Fibroblast of the aortic adventitia (primary cell): ENCODE measurements around the gene LRP1. TPM values are rescaled to one million over a fixed set of nuclear protein-coding genes. Genes with fewer than 3 reads are reported as not detected.

Source experiments
- DNase-seq: peaks from one replicate; pipeline ENCODE4 v3.0.0-alpha.2; 2010; ENCODE audit warnings: low read depth
- H3K4me3 ChIP-seq: 2 replicates; pipeline ENCODE4 v1.5.1; 2011; ENCODE audit warnings: low read depth, mild to moderate bottlenecking, control low read depth, low read length, moderate library complexity
- CTCF ChIP-seq: IDR thresholded peaks from 2 replicates; pipeline ENCODE4 v1.5.1; 2011; ENCODE audit warnings: mild to moderate bottlenecking, low read length, control low read depth, inconsistent platforms; ENCODE audit not compliant: insufficient read depth
- total RNA-seq: library from RNA; depleted of rRNA; stranded (reverse); fragments of >200 nt; gene quantifications from 2 replicates; pipeline ENCODE4 v1.2.3, GENCODE V29; 2012; ENCODE audit warnings: low replicate concordance

Gene LRP1
- total RNA-seq, 1 donor: 541 TPM

- peak; percentile 93 for DNase-seq
- peak overlapping the region; percentile 59 for H3K4me3 ChIP-seq
- no peak for TF ChIP-seq CTCF
Measured at GRCh38 chr12:57135527-57136326, 7.4 kb downstream of the LRP1 start.

- TF ChIP-seq CTCF: no peak
- H3K4me3 ChIP-seq: no peak overlapping the region
- peak; percentile 63 for DNase-seq
Measured at GRCh38 chr12:57138526-57139272, 10.4 kb downstream of the LRP1 start.

- no peak for TF ChIP-seq CTCF
- peak; percentile 61 for DNase-seq
- no peak overlapping the region for H3K4me3 ChIP-seq
Measured at GRCh38 chr12:57139796-57140649, 11.7 kb downstream of the LRP1 start.

- TF ChIP-seq CTCF: no peak
- DNase-seq: no peak
- no peak overlapping the region for H3K4me3 ChIP-seq
Measured at GRCh38 chr12:57141249-57141648, 13.0 kb downstream of the LRP1 start.

GRCh38 chr12:57142121-57142520 is 13.8 kb downstream of the LRP1 start:
- no peak overlapping the region for H3K4me3 ChIP-seq
- DNase-seq: no peak
- no peak for TF ChIP-seq CTCF

GRCh38 chr12:57142727-57143126 is 14.4 kb downstream of the LRP1 start:
- no peak for TF ChIP-seq CTCF
- no peak for DNase-seq
- no peak overlapping the region for H3K4me3 ChIP-seq
